Kidney epithelial cell (primary cell): ENCODE results near the gene GSN. TPM values are rescaled to one million over a fixed set of nuclear protein-coding genes. Genes with fewer than 3 reads are reported as not detected.

Experiments used
- DNase-seq: peaks from one replicate; pipeline ENCODE4 v3.0.0-alpha.2; 2010; ENCODE audit warnings: low read depth
- H3K27me3 ChIP-seq: 2 replicates; pipeline ENCODE4 v1.6.0; 2011; ENCODE audit warnings: low read length; ENCODE audit not compliant: control insufficient read depth, insufficient read depth
- H3K36me3 ChIP-seq: 2 replicates; pipeline ENCODE4 v1.5.1; 2011; ENCODE audit warnings: low read length; ENCODE audit not compliant: control insufficient read depth, insufficient read depth
- H3K4me3 ChIP-seq: 2 replicates; pipeline ENCODE4 v1.5.1; 2011; ENCODE audit warnings: low read depth, mild to moderate bottlenecking, control low read depth, low read length
- CTCF ChIP-seq: IDR thresholded peaks from 2 replicates; pipeline ENCODE4 v1.5.1; 2011; ENCODE audit warnings: mild to moderate bottlenecking, moderate library complexity, low read length, control low read depth, inconsistent platforms; ENCODE audit not compliant: insufficient read depth, poor library complexity, severe bottlenecking
- total RNA-seq: library from RNA; depleted of rRNA; stranded (reverse); fragments of >200 nt; gene quantifications from 2 replicates; pipeline ENCODE4 v1.2.3, GENCODE V29; 2015

The GSN gene
- total RNA-seq, 1 donor from 2014 or later = 163 TPM

GRCh38 chr9:121350993-121351561 lies 83.1 kb downstream of the GSN start:
- Histone ChIP-seq H3K4me3 (no peak overlapping the region), H3K36me3 (no peaks in the 10 kb centered on the region), H3K27me3 (no peaks in the 10 kb centered on the region)
- peak; percentile 37 for DNase-seq
- no peak for TF ChIP-seq CTCF

- Histone ChIP-seq H3K4me3 (no peak overlapping the region), H3K36me3 (no peaks in the 10 kb centered on the region), H3K27me3 (no peaks in the 10 kb centered on the region)
- TF ChIP-seq CTCF = no peak
- no peak for DNase-seq
Observed at GRCh38 chr9:121353241-121354061, 85.5 kb downstream of the GSN start.

GRCh38 chr9:121354141-121354540 lies 86.2 kb downstream of the GSN start:
- Histone ChIP-seq H3K4me3 (no peak overlapping the region), H3K36me3 (no peaks in the 10 kb centered on the region), H3K27me3 (no peaks in the 10 kb centered on the region)
- no peak for DNase-seq
- TF ChIP-seq CTCF = no peak

GRCh38 chr9:121354762-121355161 lies 86.8 kb downstream of the GSN start:
- no peak for TF ChIP-seq CTCF
- H3K27me3 ChIP-seq = no peaks in the 10 kb centered on the region
- DNase-seq = no peak
- H3K4me3 ChIP-seq = no peak overlapping the region
- no peaks in the 10 kb centered on the region for H3K36me3 ChIP-seq

GRCh38 chr9:121357011-121357410 lies 89.0 kb downstream of the GSN start:
- Histone ChIP-seq H3K36me3 (no peaks in the 10 kb centered on the region), H3K27me3 (no peaks in the 10 kb centered on the region), H3K4me3 (no peak overlapping the region)
- DNase-seq = no peak
- TF ChIP-seq CTCF = no peak
